Naive thymus-derived CD4-positive, alpha-beta T cell (primary cell): Measurements from ENCODE around the gene CCDC12. TPM values are rescaled to one million over a fixed set of nuclear protein-coding genes. Genes with fewer than 3 reads are reported as not detected.

Experiments used
- ATAC-seq: fragments of 150-1000 bp; cut with Tn5 transposase; 2 replicates; pipeline ENCODE4 v1.10.0; 2021; ENCODE audit warnings: mild to moderate bottlenecking, moderate library complexity
- CTCF ChIA-PET: fragments of 350-600 bp; sonication (Branson Sonifier 250); formaldehyde crosslinking; loops from one replicate; lab custom pipeline; 2021; ENCODE audit warnings: antibody characterized with exemption; lab: Charles Lee
- POLR2A ChIA-PET: fragments of 350-600 bp; sonication (Branson Sonifier 250); formaldehyde crosslinking; loops from one replicate; lab custom pipeline; 2021; ENCODE audit warnings: antibody characterized with exemption, inconsistent platforms; lab: Charles Lee
- DNase-seq, 9 donors: peaks; one replicate each; pipeline versions ENCODE4 v3.0.0 to v3.0.0-alpha.2; 2020 to 2022; ENCODE audit warnings: mixed read lengths in 1 of 9
- H3K27ac ChIP-seq: one replicate; pipeline ENCODE4 v1.7.0; 2013; ENCODE audit warnings: mild to moderate bottlenecking, low read depth, low read length, moderate library complexity
- H3K27me3 ChIP-seq, 2 donors: one replicate each; pipeline ENCODE4 v1.7.0; 2013; ENCODE audit warnings: low read length in 2 of 2, mild to moderate bottlenecking in 2 of 2, moderate library complexity in 2 of 2; ENCODE audit not compliant: control insufficient read depth in 2 of 2, insufficient read depth in 2 of 2
- H3K36me3 ChIP-seq, 3 experiments: 1 replicate in 2 of 3; 2 replicates in 1 of 3; pipeline ENCODE4 v1.7.0; 2013; ENCODE audit warnings: low read length in 3 of 3, mild to moderate bottlenecking in 3 of 3, moderate library complexity in 1 of 3; ENCODE audit not compliant: insufficient read depth in 3 of 3, control insufficient read depth in 2 of 3
- H3K4me1 ChIP-seq, 2 donors: one replicate each; pipeline ENCODE4 v1.7.0; 2013; ENCODE audit warnings: low read length in 2 of 2, mild to moderate bottlenecking in 2 of 2, moderate library complexity in 1 of 2; ENCODE audit not compliant: control insufficient read depth in 2 of 2, insufficient read depth in 2 of 2
- H3K4me3 ChIP-seq: 2 replicates; pipeline ENCODE4 v1.7.0; 2013; ENCODE audit warnings: mild to moderate bottlenecking, low read length
- H3K9me3 ChIP-seq, 3 experiments: 1 replicate in 2 of 3; 2 replicates in 1 of 3; pipeline ENCODE4 v1.7.0; 2013; ENCODE audit warnings: low read length in 3 of 3; ENCODE audit not compliant: control insufficient read depth in 2 of 3
- H3K27ac Mint-ChIP-seq, 9 donors: one replicate each; pipeline ENCODE4 v1.8.0; 2020 to 2022; ENCODE audit warnings: mixed read lengths in 9 of 9, mild to moderate bottlenecking in 8 of 9, moderate library complexity in 5 of 9, inconsistent platforms in 2 of 9
- H3K27me3 Mint-ChIP-seq, 5 donors: one replicate each; pipeline ENCODE4 v1.8.0; 2021 to 2022; ENCODE audit warnings: mixed read lengths in 5 of 5, mild to moderate bottlenecking in 1 of 5
- H3K36me3 Mint-ChIP-seq, 5 donors: one replicate each; pipeline ENCODE4 v1.8.0; 2020 to 2022; ENCODE audit warnings: mixed read lengths in 5 of 5, mild to moderate bottlenecking in 3 of 5, inconsistent platforms in 1 of 5
- H3K4me1 Mint-ChIP-seq, 7 donors: one replicate each; pipeline ENCODE4 v1.8.0; 2020 to 2022; ENCODE audit warnings: mixed read lengths in 7 of 7, mild to moderate bottlenecking in 3 of 7, inconsistent platforms in 1 of 7
- H3K4me3 Mint-ChIP-seq, 10 donors: one replicate each; pipeline ENCODE4 v1.8.0; 2020 to 2022; ENCODE audit warnings: mild to moderate bottlenecking in 10 of 10, mixed read lengths in 10 of 10, moderate library complexity in 6 of 10, inconsistent platforms in 2 of 10
- H3K9me3 Mint-ChIP-seq, 11 donors: one replicate each; pipeline ENCODE4 v1.8.0; 2020 to 2022; ENCODE audit warnings: mixed read lengths in 11 of 11, mild to moderate bottlenecking in 4 of 11, inconsistent platforms in 1 of 11, moderate library complexity in 1 of 11
- intact Hi-C, 2 donors: fragments of 100-400 bp; cut with micrococcal nuclease; formaldehyde crosslinking; loops; one replicate each; pipeline ENCODE4 v1.15.1; 2023
- polyA plus RNA-seq, 2 donors: library from polyadenylated mRNA; unstranded; fragments of 300-500 nt; fragmentation: Illumina TruSeq; gene quantifications; one replicate each; pipeline ENCODE4 v1.2.3, GENCODE V29; 2021
- total RNA-seq, 6 experiments: library from RNA in 5 of 6; stranded (reverse) in 5 of 6; gene quantifications; 1 replicate in 5 of 6; 2 replicates in 1 of 6; pipeline ENCODE4 v1.2.3 and lab custom pipeline; 2021 to 2026

The CCDC12 gene
- total and polyA plus RNA-seq, 7 experiments from 2014 or later, result 51.6 to 115 (median 60.2) TPM

- Mint-ChIP-seq H3K4me1 (peaks cover 43 to 70% (median 63%) of the 10 kb centered on the region in 7 donors), H3K27me3 (no peaks in the 10 kb centered on the region), H3K36me3 (peaks cover 0 to 28% (median 0%) of the 10 kb centered on the region in 5 donors), H3K9me3 (no peaks in the 10 kb centered on the region), H3K4me3 (peak overlapping the region in 6 of 10 donors; percentile 29 to 91 (median 64)), H3K27ac (peak overlapping the region; percentile 28 to 92 (median 85))
- CTCF ChIA-PET, result no interaction called here
- Histone ChIP-seq H3K27me3 (no peaks in the 10 kb centered on the region), H3K9me3 (no peaks in the 10 kb centered on the region), H3K4me3 (no peak overlapping the region), H3K36me3 (peaks cover 0 to 4% (median 0%) of the 10 kb centered on the region in 3 experiments), H3K4me1 (peaks cover 46 to 49% of the 10 kb centered on the region in 2 donors), H3K27ac (no peak overlapping the region)
- ATAC-seq (no peak), DNase-seq (no peak)
- intact Hi-C loops, result no loop called here
- POLR2A ChIA-PET, result interaction anchor here (5.3 kb wide), 1 partner anchor 12 kb away, joined by 37 read pairs; the partner anchor contains the start of genes CCDC12 and NBEAL2
These were observed 12.7 kb upstream of the CCDC12 start for GRCh38 chr3:46989146-46989810.

- H3K36me3 ChIP-seq, result no peaks in the 10 kb centered on the region
- H3K9me3 Mint-ChIP-seq, result no peaks in the 10 kb centered on the region
- CTCF ChIA-PET, result no interaction called here
These were observed 12.1 kb upstream of the CCDC12 start for GRCh38 chr3:46988616-46989015.

GRCh38 chr3:46987743-46988401 is 11.3 kb upstream of the CCDC12 start:
- Histone ChIP-seq H3K4me1 (peaks cover 50 to 55% of the 10 kb centered on the region in 2 donors), H3K4me3 (peak overlapping the region; percentile 43), H3K27me3 (no peaks in the 10 kb centered on the region), H3K9me3 (no peaks in the 10 kb centered on the region), H3K36me3 (no peaks in the 10 kb centered on the region), H3K27ac (peak overlapping the region; percentile 38)
- H3K27ac Mint-ChIP-seq, result peak overlapping the region; percentile 84 to 91 (median 88)
- peaks cover 0 to 26% (median 0%) of the 10 kb centered on the region in 5 donors for H3K36me3 Mint-ChIP-seq
- ChIA-PET CTCF (interaction anchor here (0.7 to 1.3 kb wide), 2 partner anchors 10 to 41 kb away, joined by 3 to 5 read pairs; no protein-coding TSS in a partner anchor), POLR2A (interaction anchor here (1.0 to 5.3 kb wide), 3 partner anchors 11 to 296 kb away, joined by 3 to 37 read pairs (median 3); partner anchors contain the start of genes CCDC12 and NBEAL2)
- DNase-seq (peak; percentile 75 to 90 (median 86)), ATAC-seq (peak; percentile 98)
- no peaks in the 10 kb centered on the region for H3K9me3 Mint-ChIP-seq
- peaks cover 51 to 79% (median 71%) of the 10 kb centered on the region in 7 donors for H3K4me1 Mint-ChIP-seq
- peak overlapping the region; percentile 60 to 91 (median 78) for H3K4me3 Mint-ChIP-seq
- no peaks in the 10 kb centered on the region for H3K27me3 Mint-ChIP-seq
- intact Hi-C loops, result loop anchor here (1.0 kb wide), 3 partner anchors 9 to 21 kb away; partner anchors contain the start of gene NBEAL2 (in 2 of the 2)

More at GRCh38 chr3:46988616-46989015, 12.1 kb upstream of the CCDC12 start:
- H3K27me3 ChIP-seq, result no peaks in the 10 kb centered on the region
- H3K4me3 Mint-ChIP-seq, result peak overlapping the region in 7 of 10 donors; percentile 40 to 91 (median 56)
- intact Hi-C loops, result no loop called here
- no peaks in the 10 kb centered on the region for H3K9me3 ChIP-seq
- H3K4me1 ChIP-seq, result peaks cover 47 to 49% of the 10 kb centered on the region in 2 donors
- no peak overlapping the region for H3K4me3 ChIP-seq
- POLR2A ChIA-PET, result interaction anchor here (5.3 kb wide), 1 partner anchor 12 kb away, joined by 37 read pairs; the partner anchor contains the start of genes CCDC12 and NBEAL2
- H3K27ac Mint-ChIP-seq, result peak overlapping the region; percentile 28 to 92 (median 85)
- peaks cover 0 to 26% (median 0%) of the 10 kb centered on the region in 5 donors for H3K36me3 Mint-ChIP-seq
- no peak overlapping the region for H3K27ac ChIP-seq
- no peak for DNase-seq
- ATAC-seq, result no peak
- no peaks in the 10 kb centered on the region for H3K27me3 Mint-ChIP-seq
- peaks cover 48 to 74% (median 68%) of the 10 kb centered on the region in 7 donors for H3K4me1 Mint-ChIP-seq

GRCh38 chr3:46987319-46987742 is 10.8 kb upstream of the CCDC12 start:
- H3K27me3 ChIP-seq, result no peaks in the 10 kb centered on the region
- Mint-ChIP-seq H3K36me3 (peaks cover 0 to 28% (median 0%) of the 10 kb centered on the region in 5 donors), H3K27ac (peak overlapping the region; percentile 84 to 91 (median 88)), H3K4me1 (peaks cover 55 to 84% (median 76%) of the 10 kb centered on the region in 7 donors), H3K9me3 (no peaks in the 10 kb centered on the region), H3K27me3 (no peaks in the 10 kb centered on the region), H3K4me3 (peak overlapping the region; percentile 60 to 91 (median 78))
- H3K9me3 ChIP-seq, result no peaks in the 10 kb centered on the region
- H3K4me3 ChIP-seq, result peak overlapping the region; percentile 43
- ChIA-PET POLR2A (interaction anchor here (0.6 to 5.3 kb wide), 4 partner anchors 10 to 296 kb away, joined by 3 to 37 read pairs (median 3); partner anchors contain the start of genes CCDC12 and NBEAL2), CTCF (interaction anchor here (0.7 to 1.3 kb wide), 2 partner anchors 11 to 42 kb away, joined by 3 to 5 read pairs; no protein-coding TSS in a partner anchor)
- no peaks in the 10 kb centered on the region for H3K36me3 ChIP-seq
- peaks cover 54 to 60% of the 10 kb centered on the region in 2 donors for H3K4me1 ChIP-seq
- DNase-seq (no peak), ATAC-seq (peak; percentile 1)
- intact Hi-C loops, result loop anchor here (1.0 kb wide), 3 partner anchors 8 to 22 kb away; partner anchors contain the start of gene NBEAL2 (in 2 of the 2)
- peak overlapping the region; percentile 38 for H3K27ac ChIP-seq

GRCh38 chr3:46986782-46987310 is 10.3 kb upstream of the CCDC12 start:
- ATAC-seq (no peak), DNase-seq (no peak)
- Histone ChIP-seq H3K4me1 (peaks cover 59 to 65% of the 10 kb centered on the region in 2 donors), H3K9me3 (no peaks in the 10 kb centered on the region), H3K4me3 (peak overlapping the region; percentile 43), H3K36me3 (no peaks in the 10 kb centered on the region), H3K27me3 (no peaks in the 10 kb centered on the region), H3K27ac (peak overlapping the region; percentile 38)
- peak overlapping the region; percentile 60 to 91 (median 78) for H3K4me3 Mint-ChIP-seq
- no peaks in the 10 kb centered on the region for H3K27me3 Mint-ChIP-seq
- H3K27ac Mint-ChIP-seq, result peak overlapping the region in 8 of 9 donors; percentile 82 to 92 (median 86)
- peaks cover 57 to 87% (median 78%) of the 10 kb centered on the region in 7 donors for H3K4me1 Mint-ChIP-seq
- H3K36me3 Mint-ChIP-seq, result peaks cover 0 to 28% (median 0%) of the 10 kb centered on the region in 5 donors
- ChIA-PET CTCF (interaction anchor here (0.7 to 1.3 kb wide), 2 partner anchors 12 to 42 kb away, joined by 3 to 5 read pairs; no protein-coding TSS in a partner anchor), POLR2A (interaction anchor here (0.6 to 5.3 kb wide), 4 partner anchors 10 to 295 kb away, joined by 3 to 37 read pairs (median 3); partner anchors contain the start of genes CCDC12 and NBEAL2)
- no peaks in the 10 kb centered on the region for H3K9me3 Mint-ChIP-seq
- intact Hi-C loops, result loop anchor here (1.0 kb wide), 3 partner anchors 8 to 22 kb away; partner anchors contain the start of gene NBEAL2 (in 2 of the 2)
